ENCODE measurements around the gene TCEAL1.
"Not testable (repeated sequence)": the region's sequence is repeated elsewhere in the genome, so short reads cannot be mapped to it uniquely, and the experiment has no call there.

- TF ChIP-seq ATAD3A (CRISPR knock-in tag; IDR thresholded peaks at IDR 0.05); GATAD1 (CRISPR knock-in tag; IDR thresholded peaks at IDR 0.05); ELK4 (CRISPR knock-in tag; IDR thresholded peaks at IDR 0.05; ENCODE audit: borderline replicate concordance); ZZZ3 (CRISPR knock-in tag; IDR thresholded peaks at IDR 0.05; ENCODE audit: borderline replicate concordance); TAF1 (CRISPR knock-in tag; IDR thresholded peaks at IDR 0.05); HBP1 (CRISPR knock-in tag; IDR thresholded peaks at IDR 0.05; ENCODE audit: low read depth): not testable (repeated sequence)
- TF ChIP-seq, protein P1, sequence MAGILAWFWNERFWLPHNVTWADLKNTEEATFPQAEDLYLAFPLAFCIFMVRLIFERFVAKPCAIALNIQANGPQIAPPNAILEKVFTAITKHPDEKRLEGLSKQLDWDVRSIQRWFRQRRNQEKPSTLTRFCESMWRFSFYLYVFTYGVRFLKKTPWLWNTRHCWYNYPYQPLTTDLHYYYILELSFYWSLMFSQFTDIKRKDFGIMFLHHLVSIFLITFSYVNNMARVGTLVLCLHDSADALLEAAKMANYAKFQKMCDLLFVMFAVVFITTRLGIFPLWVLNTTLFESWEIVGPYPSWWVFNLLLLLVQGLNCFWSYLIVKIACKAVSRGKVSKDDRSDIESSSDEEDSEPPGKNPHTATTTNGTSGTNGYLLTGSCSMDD (CRISPR knock-in tag; IDR thresholded peaks at IDR 0.05): not testable (repeated sequence)
Observed at GRCh38 chrX:103592295-103592694, 36.5 kb upstream of the TCEAL1 start.
